GM21576 (cell line): ENCODE measurements around the gene CRACR2A.

Experiments used
- ATAC-seq: cut with Tn5 transposase; IDR thresholded peaks from one replicate; pipeline ENCODE4 v1.9.1; 2021; ENCODE audit warnings: mild to moderate bottlenecking, moderate library complexity; ENCODE audit not compliant: unreplicated experiment

CRACR2A gene

GRCh38 chr12:3655328-3655900 is 97.5 kb downstream of the CRACR2A start:
- ATAC-seq = no peak

- no peak for ATAC-seq
These were observed 101.1 kb downstream of the CRACR2A start for GRCh38 chr12:3651585-3652424.

- ATAC-seq = no peak
These were observed 105.4 kb downstream of the CRACR2A start for GRCh38 chr12:3647504-3647903.

- no peak for ATAC-seq
These were observed 106.2 kb downstream of the CRACR2A start for GRCh38 chr12:3646561-3647241.

- ATAC-seq = no peak
These were observed 107.8 kb downstream of the CRACR2A start for GRCh38 chr12:3645091-3645490.

GRCh38 chr12:3644104-3644503 is 108.8 kb downstream of the CRACR2A start:
- no peak for ATAC-seq

GRCh38 chr12:3641428-3642018 is 111.4 kb downstream of the CRACR2A start:
- no peak for ATAC-seq

- ATAC-seq = no peak
These were observed 116.6 kb downstream of the CRACR2A start for GRCh38 chr12:3636328-3636727.

GRCh38 chr12:3634348-3634747 is 118.6 kb downstream of the CRACR2A start:
- no peak for ATAC-seq

- ATAC-seq = no peak
These were observed 119.5 kb downstream of the CRACR2A start for GRCh38 chr12:3633396-3633795.

- no peak for ATAC-seq
These were observed 120.2 kb downstream of the CRACR2A start for GRCh38 chr12:3632754-3633153.

- ATAC-seq = no peak
These were observed 120.7 kb downstream of the CRACR2A start for GRCh38 chr12:3632256-3632655.

GRCh38 chr12:3631759-3632158 is 121.2 kb downstream of the CRACR2A start:
- ATAC-seq = no peak

GRCh38 chr12:3631272-3631637 is 121.7 kb downstream of the CRACR2A start:
- no peak for ATAC-seq

- ATAC-seq = no peak
These were observed 122.2 kb downstream of the CRACR2A start for GRCh38 chr12:3630621-3631271.

GRCh38 chr12:3630111-3630510 is 122.8 kb downstream of the CRACR2A start:
- no peak for ATAC-seq

GRCh38 chr12:3629057-3629830 is 123.7 kb downstream of the CRACR2A start:
- ATAC-seq = no peak

GRCh38 chr12:3628629-3629028 is 124.3 kb downstream of the CRACR2A start:
- no peak for ATAC-seq

- no peak for ATAC-seq
These were observed 125.6 kb downstream of the CRACR2A start for GRCh38 chr12:3627336-3627735.

GRCh38 chr12:3624273-3624672 is 128.6 kb downstream of the CRACR2A start:
- no peak for ATAC-seq
